ENCODE data around the gene CLK3.

The CLK3 gene

DNA sequence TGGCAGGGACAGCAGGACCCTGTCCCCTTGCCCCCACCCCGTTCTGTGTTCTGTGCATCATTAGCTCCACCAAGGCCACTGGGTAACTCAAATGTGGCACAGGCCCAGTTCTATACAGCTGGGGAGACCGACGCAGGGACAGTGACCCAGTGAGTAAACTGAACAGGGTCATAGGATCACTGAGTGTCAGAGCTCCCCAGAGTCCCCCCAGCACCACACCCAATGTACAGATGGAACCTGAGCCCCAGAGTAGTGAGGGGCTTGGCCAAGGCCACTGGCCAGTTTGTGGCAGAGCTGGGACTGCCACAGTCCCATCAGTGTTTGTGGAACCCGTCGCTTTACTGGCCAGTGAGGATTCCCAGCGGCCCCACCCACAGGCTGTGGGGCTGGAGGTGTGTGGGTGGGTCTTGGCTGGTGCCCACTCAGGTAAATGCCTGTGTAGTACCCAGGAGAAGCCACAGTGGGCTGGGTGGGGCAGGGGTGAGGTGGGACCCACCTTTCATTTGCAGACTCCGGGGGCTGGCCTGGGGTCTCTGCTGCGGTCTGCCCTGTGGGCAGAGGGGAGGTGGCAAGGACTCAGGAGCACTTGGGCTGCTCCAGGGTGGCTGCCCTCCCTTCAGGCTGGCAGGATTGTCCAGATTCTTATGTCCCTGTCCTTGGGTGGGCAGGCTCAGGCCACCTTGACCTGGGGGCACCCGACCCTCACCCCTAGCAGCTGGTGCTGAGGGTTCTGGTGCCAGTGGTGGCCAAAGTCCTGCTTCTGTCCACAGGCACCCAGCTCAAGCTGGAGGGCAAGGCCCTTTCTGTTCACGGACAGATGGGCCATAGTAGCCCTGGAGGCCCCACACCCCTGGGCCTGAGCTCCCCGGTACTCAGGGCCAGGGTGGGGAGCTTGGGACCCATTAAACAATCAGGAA, 11.6 kb upstream of the CLK3 start:
- DNase-seq (ENCODE audit: low read depth) = no peak
- TF ChIP-seq, protein P1, sequence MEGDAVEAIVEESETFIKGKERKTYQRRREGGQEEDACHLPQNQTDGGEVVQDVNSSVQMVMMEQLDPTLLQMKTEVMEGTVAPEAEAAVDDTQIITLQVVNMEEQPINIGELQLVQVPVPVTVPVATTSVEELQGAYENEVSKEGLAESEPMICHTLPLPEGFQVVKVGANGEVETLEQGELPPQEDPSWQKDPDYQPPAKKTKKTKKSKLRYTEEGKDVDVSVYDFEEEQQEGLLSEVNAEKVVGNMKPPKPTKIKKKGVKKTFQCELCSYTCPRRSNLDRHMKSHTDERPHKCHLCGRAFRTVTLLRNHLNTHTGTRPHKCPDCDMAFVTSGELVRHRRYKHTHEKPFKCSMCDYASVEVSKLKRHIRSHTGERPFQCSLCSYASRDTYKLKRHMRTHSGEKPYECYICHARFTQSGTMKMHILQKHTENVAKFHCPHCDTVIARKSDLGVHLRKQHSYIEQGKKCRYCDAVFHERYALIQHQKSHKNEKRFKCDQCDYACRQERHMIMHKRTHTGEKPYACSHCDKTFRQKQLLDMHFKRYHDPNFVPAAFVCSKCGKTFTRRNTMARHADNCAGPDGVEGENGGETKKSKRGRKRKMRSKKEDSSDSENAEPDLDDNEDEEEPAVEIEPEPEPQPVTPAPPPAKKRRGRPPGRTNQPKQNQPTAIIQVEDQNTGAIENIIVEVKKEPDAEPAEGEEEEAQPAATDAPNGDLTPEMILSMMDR (conservative IDR thresholded peaks at IDR 0.05; ENCODE audit: low read depth, low read length) = no peak
- no peak overlapping the region for H3K4me3 ChIP-seq (ENCODE audit: low read length)

DNA sequence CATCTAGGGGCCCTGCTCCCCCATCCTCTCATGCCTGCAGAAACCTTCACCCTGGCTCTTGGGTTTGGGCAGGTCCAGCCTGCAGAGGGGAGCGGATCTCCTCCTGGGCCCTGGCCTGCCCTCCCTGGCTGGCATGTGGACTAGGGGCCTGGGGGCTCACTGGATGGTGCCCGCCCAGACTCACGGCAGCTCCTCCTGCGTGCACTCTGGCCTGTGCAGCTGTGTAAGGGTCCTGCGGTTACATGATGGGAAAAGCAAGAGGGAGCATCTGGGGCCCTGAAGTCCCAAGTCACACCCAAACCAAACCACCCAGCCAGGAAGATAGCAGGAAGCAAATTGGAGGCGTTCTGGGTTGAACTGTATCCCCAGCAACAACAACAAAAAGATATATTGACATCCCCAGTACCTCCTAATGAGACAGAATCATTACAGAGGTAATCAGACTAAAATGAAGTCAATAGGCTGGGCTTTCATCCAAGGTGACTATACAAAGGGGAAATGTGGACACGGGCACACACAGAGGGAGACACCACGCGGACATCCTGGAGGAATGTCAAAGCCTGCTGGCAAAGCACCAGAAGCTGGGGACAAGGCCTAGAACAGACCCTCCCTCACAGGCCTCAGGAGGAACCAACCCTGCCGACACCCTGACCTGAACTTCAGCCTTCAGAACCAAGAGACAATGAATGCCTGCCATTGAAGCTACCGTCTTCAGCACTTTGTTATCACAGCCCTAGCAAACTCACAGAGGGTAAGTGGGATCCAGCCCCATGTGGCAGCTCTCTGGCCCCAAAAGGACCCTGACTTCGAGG, 10.4 kb upstream of the CLK3 start:
- DNase-seq (ENCODE audit: low read depth) = no peak
- TF ChIP-seq, protein P1 (conservative IDR thresholded peaks at IDR 0.05; ENCODE audit: low read depth, low read length) = no peak
- H3K4me3 ChIP-seq (ENCODE audit: low read length) = no peak overlapping the region

- no peak overlapping the region for H3K4me3 ChIP-seq (ENCODE audit: low read length)
- TF ChIP-seq, protein P1 (conservative IDR thresholded peaks at IDR 0.05; ENCODE audit: low read depth, low read length) = no peak
Observed at GRCh38 chr15:74605795-74606150, 9.9 kb upstream of the CLK3 start.

GRCh38 chr15:74608786-74609185, 6.8 kb upstream of the CLK3 start:
- TF ChIP-seq, protein P1 (conservative IDR thresholded peaks at IDR 0.05; ENCODE audit: low read depth, low read length) = no peak
- H3K4me3 ChIP-seq (ENCODE audit: low read length) = no peak overlapping the region
- no peak for DNase-seq (ENCODE audit: low read depth)

More at GRCh38 chr15:74605795-74606150, 9.9 kb upstream of the CLK3 start:
- DNase-seq (ENCODE audit: low read depth) = no peak

DNA sequence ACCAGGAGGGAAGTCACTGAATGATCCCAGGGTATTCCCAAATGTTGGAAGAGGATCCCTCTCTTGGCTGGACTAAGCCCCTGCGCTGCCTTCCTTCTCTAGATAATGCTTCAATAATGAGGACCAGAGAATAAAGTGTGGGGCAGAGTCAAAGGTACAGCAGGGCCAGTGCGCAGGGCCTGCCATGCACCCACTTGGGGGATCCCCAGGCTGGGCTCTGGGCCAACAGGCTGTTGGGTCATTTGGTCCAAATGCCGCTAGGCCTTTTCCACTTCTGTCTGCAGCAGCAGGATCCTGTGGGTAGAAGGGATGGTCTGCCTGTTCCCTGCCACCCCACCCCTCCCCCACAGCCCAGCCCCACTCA, 5.7 kb upstream of the CLK3 start:
- DNase-seq (ENCODE audit: low read depth) = no peak
- TF ChIP-seq, protein P1 (conservative IDR thresholded peaks at IDR 0.05; ENCODE audit: low read depth, low read length) = no peak
- no peak overlapping the region for H3K4me3 ChIP-seq (ENCODE audit: low read length)

DNA sequence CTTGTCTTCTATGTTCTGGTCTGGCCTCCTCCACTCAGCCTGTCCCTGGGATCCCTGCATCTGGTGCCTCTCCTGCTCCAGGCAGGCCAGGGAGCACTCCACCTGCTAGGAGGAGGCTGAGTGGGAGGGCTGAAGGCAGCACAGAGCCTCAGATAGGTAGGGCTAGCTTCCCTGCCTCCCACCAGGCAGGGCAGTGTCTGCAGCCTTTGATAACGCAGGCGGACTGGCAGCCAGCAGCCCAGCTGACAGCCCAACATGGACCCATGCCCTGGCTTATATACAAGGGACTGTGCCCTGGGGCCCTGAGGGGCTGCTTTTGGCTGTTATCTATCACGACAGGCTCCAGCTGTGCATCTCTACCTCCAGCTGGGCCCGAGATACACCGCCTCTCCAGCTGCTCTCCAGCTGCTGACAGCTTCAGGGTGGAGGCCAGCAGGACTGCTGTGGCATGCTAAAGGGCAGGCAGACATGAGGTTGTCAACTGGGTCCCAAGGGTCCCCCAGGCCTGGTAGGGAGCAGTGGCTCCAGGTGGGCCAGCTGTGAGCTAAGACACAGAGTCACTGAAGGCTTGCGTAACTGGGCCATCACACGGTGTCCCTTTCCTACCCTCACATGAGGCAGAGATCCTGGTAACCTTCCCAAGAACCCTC, 5.2 kb upstream of the CLK3 start:
- DNase-seq (ENCODE audit: low read depth) = no peak
- H3K4me3 ChIP-seq (ENCODE audit: low read length) = no peak overlapping the region
- TF ChIP-seq, protein P1 (conservative IDR thresholded peaks at IDR 0.05; ENCODE audit: low read depth, low read length) = no peak
